TTC549 (cell line): Measurements from ENCODE around the gene CMTM1.
"Not testable (repeated sequence)": the region's sequence is repeated elsewhere in the genome, so short reads cannot be mapped to it uniquely, and the experiment has no call there.

ENCODE experiments used
- FAIRE-seq: peaks from 2 replicates; lab custom pipeline; 2012; peaks lifted over from hg19 to GRCh38; lab: Jason Lieb, UNC

CMTM1 gene

GRCh38 chr16:66616592-66616991 lies 50.4 kb downstream of the CMTM1 start:
- FAIRE-seq = no peak

- no peak for FAIRE-seq
Measured at GRCh38 chr16:66617010-66617434, 50.8 kb downstream of the CMTM1 start.

- no peak for FAIRE-seq
Measured at GRCh38 chr16:66617728-66618127, 51.5 kb downstream of the CMTM1 start.

GRCh38 chr16:66618588-66619375 lies 52.5 kb downstream of the CMTM1 start:
- FAIRE-seq = no peak

- FAIRE-seq = no peak
Measured at GRCh38 chr16:66619534-66620428, 53.5 kb downstream of the CMTM1 start.

- no peak for FAIRE-seq
Measured at GRCh38 chr16:66620429-66620795, 54.2 kb downstream of the CMTM1 start.

- FAIRE-seq = no peak
Measured at GRCh38 chr16:66621973-66622372, 55.7 kb downstream of the CMTM1 start.

GRCh38 chr16:66622863-66623262 lies 56.6 kb downstream of the CMTM1 start:
- no peak for FAIRE-seq

- FAIRE-seq = no peak
Measured at GRCh38 chr16:66623755-66624154, 57.5 kb downstream of the CMTM1 start.

GRCh38 chr16:66627611-66628378 lies 61.6 kb downstream of the CMTM1 start:
- not testable (repeated sequence) for FAIRE-seq
